ENCODE results near the gene WT1.
A peak's percentile ranks its signal among the peaks of the same experiment; 100 is the strongest.

The WT1 gene

GRCh38 chr11:32420937-32421901 is 14.1 kb downstream of the WT1 start:
- DNase-seq = peak; percentile 23

- DNase-seq = no peak
These were observed 15.2 kb downstream of the WT1 start for GRCh38 chr11:32420139-32420538.

- no peak for DNase-seq
These were observed 16.5 kb downstream of the WT1 start for GRCh38 chr11:32418836-32419235.

- no peak for DNase-seq
These were observed 17.5 kb downstream of the WT1 start for GRCh38 chr11:32417806-32418205.

GRCh38 chr11:32416301-32416700 is 19.0 kb downstream of the WT1 start:
- DNase-seq = no peak

GRCh38 chr11:32414925-32415324 is 20.4 kb downstream of the WT1 start:
- no peak for DNase-seq

GRCh38 chr11:32411942-32412615 is 23.3 kb downstream of the WT1 start:
- DNase-seq = no peak

- no peak for DNase-seq
These were observed 29.7 kb downstream of the WT1 start for GRCh38 chr11:32405592-32405991.

GRCh38 chr11:32402836-32403235 is 32.5 kb downstream of the WT1 start:
- no peak for DNase-seq

GRCh38 chr11:32400670-32401369 is 34.5 kb downstream of the WT1 start:
- no peak for DNase-seq

GRCh38 chr11:32400196-32400595 is 35.1 kb downstream of the WT1 start:
- DNase-seq = no peak

GRCh38 chr11:32396991-32397390 is 38.3 kb downstream of the WT1 start:
- DNase-seq = no peak

- DNase-seq = no peak
These were observed 39.0 kb downstream of the WT1 start for GRCh38 chr11:32396331-32396730.

GRCh38 chr11:32395127-32395526 is 40.2 kb downstream of the WT1 start:
- no peak for DNase-seq

GRCh38 chr11:32392840-32393239 is 42.5 kb downstream of the WT1 start:
- no peak for DNase-seq

GRCh38 chr11:32391956-32392553 is 43.3 kb downstream of the WT1 start:
- DNase-seq = no peak

- no peak for DNase-seq
These were observed 43.9 kb downstream of the WT1 start for GRCh38 chr11:32391479-32391878.

GRCh38 chr11:32390712-32391111 is 44.6 kb downstream of the WT1 start:
- no peak for DNase-seq

- no peak for DNase-seq
These were observed 46.2 kb downstream of the WT1 start for GRCh38 chr11:32388871-32389770.

- no peak for DNase-seq
These were observed 47.0 kb downstream of the WT1 start for GRCh38 chr11:32388365-32388764.

- no peak for DNase-seq
These were observed 47.9 kb downstream of the WT1 start for GRCh38 chr11:32387411-32387810.

GRCh38 chr11:32386770-32387377 is 48.5 kb downstream of the WT1 start:
- no peak for DNase-seq
